Fibroblast of lung (primary cell): ENCODE measurements around the gene LAT. TPM values are rescaled to one million over a fixed set of nuclear protein-coding genes. Genes with fewer than 3 reads are reported as not detected.

Experiments used
- DNase-seq, 2 donors: peaks; one replicate each; pipeline versions ENCODE4 v3.0.0 to v3.0.0-alpha.2; 2010; ENCODE audit warnings: low read depth in 2 of 2
- H2AFZ ChIP-seq: 2 replicates; pipeline ENCODE4 v1.5.1; 2012; ENCODE audit warnings: low read length, control low read depth, inconsistent platforms
- H3K27ac ChIP-seq: 2 replicates; pipeline ENCODE4 v1.5.1; 2011; ENCODE audit warnings: low read length, control low read depth; ENCODE audit not compliant: insufficient read depth
- H3K27me3 ChIP-seq: 2 replicates; pipeline ENCODE4 v1.5.1; 2011; ENCODE audit warnings: mild to moderate bottlenecking, low read length; ENCODE audit not compliant: control insufficient read depth, insufficient read depth
- H3K36me3 ChIP-seq: 2 replicates; pipeline ENCODE4 v1.5.1; 2011; ENCODE audit warnings: low read length; ENCODE audit not compliant: control insufficient read depth, insufficient read depth
- H3K4me1 ChIP-seq: 2 replicates; pipeline ENCODE4 v1.5.1; 2011; ENCODE audit warnings: low read length; ENCODE audit not compliant: control insufficient read depth, insufficient read depth; ENCODE audit errors: extremely low read depth
- H3K4me2 ChIP-seq: 2 replicates; pipeline ENCODE4 v1.5.1; 2011; ENCODE audit warnings: low read length, control low read depth; ENCODE audit not compliant: insufficient read depth; ENCODE audit errors: extremely low read depth
- H3K4me3 ChIP-seq, 4 experiments: fragments of 200-600 bp in 1 of 4; sonication (generic) in 1 of 4; replicated peaks in 1 of 4; 2 replicates each; pipeline ENCODE4 v1.5.1; 2011 to 2016; ENCODE audit warnings: low read length in 4 of 4, low read depth in 3 of 4, mild to moderate bottlenecking in 3 of 4, control low read depth in 2 of 4, inconsistent platforms in 1 of 4, mixed read lengths in 1 of 4; ENCODE audit not compliant: insufficient read depth in 1 of 4; ENCODE audit errors: control extremely low read depth in 1 of 4
- H3K79me2 ChIP-seq: 2 replicates; pipeline ENCODE4 v1.5.1; 2012; ENCODE audit warnings: mild to moderate bottlenecking, low read length, inconsistent platforms; ENCODE audit not compliant: control insufficient read depth, insufficient read depth
- H3K9ac ChIP-seq: 2 replicates; pipeline ENCODE4 v1.5.1; 2011; ENCODE audit warnings: mild to moderate bottlenecking, low read length, control low read depth; ENCODE audit not compliant: insufficient read depth
- H3K9me3 ChIP-seq: 2 replicates; pipeline ENCODE4 v1.5.1; 2012; ENCODE audit warnings: low read depth, low read length; ENCODE audit not compliant: control insufficient read depth, insufficient read depth
- H4K20me1 ChIP-seq: 2 replicates; pipeline ENCODE4 v1.5.1; 2011; ENCODE audit warnings: low read length; ENCODE audit not compliant: control insufficient read depth, insufficient read depth; ENCODE audit errors: extremely low read depth
- EZH2 ChIP-seq: IDR thresholded peaks from 2 replicates; pipeline ENCODE4 v1.5.1; 2012; ENCODE audit warnings: low read length, control low read depth, mild to moderate bottlenecking; ENCODE audit errors: missing control alignments
- polyA plus RNA-seq, 2 donors: library from polyadenylated mRNA; depleted of rRNA in 1 of 2; stranded (reverse) in 1 of 2; unstranded in 1 of 2; fragments of >200 nt; gene quantifications; 2 replicates each; pipeline ENCODE4 v1.2.1, GENCODE V29; 2011 to 2012; ENCODE audit warnings: missing spikeins in 1 of 2
- total RNA-seq: library from RNA; depleted of rRNA; stranded (reverse); fragments of >200 nt; gene quantifications from 2 replicates; pipeline ENCODE4 v1.2.1, GENCODE V29; 2014
- TF ChIP-seq, protein P1 (sequence below), 2 donors: IDR thresholded peaks in 1 of 2; conservative IDR thresholded peaks in 1 of 2; 1 replicate in 1 of 2; 2 replicates in 1 of 2; pipeline ENCODE4 v1.5.1; 2011 to 2012; ENCODE audit warnings: low read length in 2 of 2, control low read depth in 1 of 2, inconsistent platforms in 1 of 2, low read depth in 1 of 2, mild to moderate bottlenecking in 1 of 2

The LAT gene
- total and polyA plus RNA-seq, 2 donors (not counting 1 experiment from before 2014, with no cell fraction given) = 0.50 to 1.4 TPM

DNA sequence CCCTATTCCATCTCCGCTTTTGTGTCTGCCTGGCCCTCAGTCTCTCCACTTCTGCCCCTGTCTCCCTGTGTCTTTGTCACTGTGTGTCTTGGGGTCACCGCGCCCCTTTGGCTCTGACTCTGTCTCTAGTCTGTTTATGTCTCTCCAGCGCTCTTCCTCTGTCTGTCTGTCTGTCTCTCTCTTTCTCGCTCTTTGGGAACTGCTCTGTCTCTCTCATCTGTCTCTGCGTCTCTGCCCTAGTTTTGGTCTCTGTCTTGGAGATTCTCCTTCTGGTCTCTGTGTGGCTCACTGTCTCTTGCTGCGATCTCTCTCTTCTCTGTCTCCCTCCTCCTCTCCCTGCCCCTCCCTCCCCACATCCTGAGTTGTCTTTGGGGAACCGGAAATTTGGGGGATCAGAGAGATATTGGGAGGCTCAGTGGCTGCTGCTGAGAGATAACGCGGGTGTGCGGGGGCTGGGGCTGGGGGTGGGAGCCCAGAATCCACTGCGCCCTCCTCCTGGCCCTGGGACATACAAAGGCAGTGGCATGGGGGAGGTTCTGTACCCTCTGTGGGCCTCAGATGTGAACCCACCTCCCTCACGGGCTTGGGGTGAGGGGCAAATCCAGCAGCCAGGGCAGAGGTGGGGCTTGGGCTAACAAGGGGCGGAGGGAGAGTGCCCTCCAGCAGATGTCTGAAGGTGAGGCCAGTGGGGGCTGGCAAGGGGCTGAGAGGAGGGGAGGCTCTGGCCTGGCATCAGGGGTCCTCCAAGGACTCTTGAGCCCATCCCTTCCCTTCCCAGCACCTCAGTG is 24.4 kb downstream of the LAT start:
- DNase-seq = no peak
- H3K4me1 ChIP-seq = no peaks in the 10 kb centered on the region
- H3K4me2 ChIP-seq = no peak overlapping the region
- TF ChIP-seq EZH2 = no peak
- TF ChIP-seq, protein P1, sequence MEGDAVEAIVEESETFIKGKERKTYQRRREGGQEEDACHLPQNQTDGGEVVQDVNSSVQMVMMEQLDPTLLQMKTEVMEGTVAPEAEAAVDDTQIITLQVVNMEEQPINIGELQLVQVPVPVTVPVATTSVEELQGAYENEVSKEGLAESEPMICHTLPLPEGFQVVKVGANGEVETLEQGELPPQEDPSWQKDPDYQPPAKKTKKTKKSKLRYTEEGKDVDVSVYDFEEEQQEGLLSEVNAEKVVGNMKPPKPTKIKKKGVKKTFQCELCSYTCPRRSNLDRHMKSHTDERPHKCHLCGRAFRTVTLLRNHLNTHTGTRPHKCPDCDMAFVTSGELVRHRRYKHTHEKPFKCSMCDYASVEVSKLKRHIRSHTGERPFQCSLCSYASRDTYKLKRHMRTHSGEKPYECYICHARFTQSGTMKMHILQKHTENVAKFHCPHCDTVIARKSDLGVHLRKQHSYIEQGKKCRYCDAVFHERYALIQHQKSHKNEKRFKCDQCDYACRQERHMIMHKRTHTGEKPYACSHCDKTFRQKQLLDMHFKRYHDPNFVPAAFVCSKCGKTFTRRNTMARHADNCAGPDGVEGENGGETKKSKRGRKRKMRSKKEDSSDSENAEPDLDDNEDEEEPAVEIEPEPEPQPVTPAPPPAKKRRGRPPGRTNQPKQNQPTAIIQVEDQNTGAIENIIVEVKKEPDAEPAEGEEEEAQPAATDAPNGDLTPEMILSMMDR (conservative IDR thresholded peaks at IDR 0.05 in 1 of 2, IDR thresholded peaks at IDR 0.05 in 1 of 2; ENCODE audit: low read depth in 1 of 2, low read length in 2 of 2) = no peak
- H3K27me3 ChIP-seq = no peaks in the 10 kb centered on the region
- H3K4me3 ChIP-seq = no peak overlapping the region
- H3K79me2 ChIP-seq = no peaks in the 10 kb centered on the region
- no peak overlapping the region for H2AFZ ChIP-seq
- H4K20me1 ChIP-seq = no peaks in the 10 kb centered on the region
- H3K27ac ChIP-seq = no peak overlapping the region
- no peaks in the 10 kb centered on the region for H3K36me3 ChIP-seq
- H3K9me3 ChIP-seq = no peaks in the 10 kb centered on the region
- H3K9ac ChIP-seq = no peak overlapping the region

- no peaks in the 10 kb centered on the region for H3K79me2 ChIP-seq
- no peak for TF ChIP-seq EZH2
- TF ChIP-seq, protein P1 (conservative IDR thresholded peaks at IDR 0.05 in 1 of 2, IDR thresholded peaks at IDR 0.05 in 1 of 2; ENCODE audit: low read depth in 1 of 2, low read length in 2 of 2) = no peak
- H3K27me3 ChIP-seq = no peaks in the 10 kb centered on the region
- no peaks in the 10 kb centered on the region for H4K20me1 ChIP-seq
- H3K9ac ChIP-seq = no peak overlapping the region
- no peaks in the 10 kb centered on the region for H3K36me3 ChIP-seq
- no peak overlapping the region for H3K4me2 ChIP-seq
- H3K4me1 ChIP-seq = no peaks in the 10 kb centered on the region
- H3K27ac ChIP-seq = no peak overlapping the region
- H2AFZ ChIP-seq = no peak overlapping the region
- DNase-seq = no peak
- H3K9me3 ChIP-seq = no peaks in the 10 kb centered on the region
- H3K4me3 ChIP-seq = no peak overlapping the region
These were observed 24.9 kb downstream of the LAT start for GRCh38 chr16:29009838-29010166.

DNA sequence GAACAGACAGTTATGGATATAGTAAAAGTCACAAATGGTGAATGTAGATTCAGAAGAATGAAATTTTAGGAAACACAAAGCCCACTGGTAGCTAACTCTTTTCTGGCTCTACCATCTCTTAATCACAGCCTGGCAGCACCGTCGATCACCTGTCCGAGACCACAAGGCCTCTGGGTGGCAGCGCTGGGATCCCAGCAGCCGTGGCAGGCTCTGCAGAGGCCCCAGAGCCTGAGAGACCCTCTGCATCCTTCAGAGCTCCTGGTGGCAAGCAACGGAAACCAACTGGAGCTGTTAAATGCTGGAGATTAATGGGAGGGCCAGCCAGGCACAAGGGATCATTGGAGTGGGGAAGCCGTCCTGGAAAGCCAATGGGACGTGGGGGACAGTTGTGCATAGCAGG is 26.3 kb downstream of the LAT start:
- H3K27ac ChIP-seq = no peak overlapping the region
- DNase-seq = no peak
- H4K20me1 ChIP-seq = no peaks in the 10 kb centered on the region
- no peak overlapping the region for H3K4me2 ChIP-seq
- H3K4me3 ChIP-seq = no peak overlapping the region
- no peaks in the 10 kb centered on the region for H3K79me2 ChIP-seq
- no peak overlapping the region for H3K9ac ChIP-seq
- TF ChIP-seq EZH2 = no peak
- TF ChIP-seq, protein P1 (conservative IDR thresholded peaks at IDR 0.05 in 1 of 2, IDR thresholded peaks at IDR 0.05 in 1 of 2; ENCODE audit: low read depth in 1 of 2, low read length in 2 of 2) = no peak
- no peak overlapping the region for H2AFZ ChIP-seq
- H3K27me3 ChIP-seq = no peaks in the 10 kb centered on the region
- no peaks in the 10 kb centered on the region for H3K9me3 ChIP-seq
- no peaks in the 10 kb centered on the region for H3K36me3 ChIP-seq
- no peaks in the 10 kb centered on the region for H3K4me1 ChIP-seq
